Activated T-helper 1 cell treated with Interleukin-2 at 50 U/mL for 16 hours (primary cell): ENCODE results near the gene SOX1.

Source experiments
- DNase-seq: peaks from one replicate; pipeline ENCODE4 v3.0.0-alpha.2; 2020; ENCODE audit warnings: low read depth

SOX1 gene

DNA sequence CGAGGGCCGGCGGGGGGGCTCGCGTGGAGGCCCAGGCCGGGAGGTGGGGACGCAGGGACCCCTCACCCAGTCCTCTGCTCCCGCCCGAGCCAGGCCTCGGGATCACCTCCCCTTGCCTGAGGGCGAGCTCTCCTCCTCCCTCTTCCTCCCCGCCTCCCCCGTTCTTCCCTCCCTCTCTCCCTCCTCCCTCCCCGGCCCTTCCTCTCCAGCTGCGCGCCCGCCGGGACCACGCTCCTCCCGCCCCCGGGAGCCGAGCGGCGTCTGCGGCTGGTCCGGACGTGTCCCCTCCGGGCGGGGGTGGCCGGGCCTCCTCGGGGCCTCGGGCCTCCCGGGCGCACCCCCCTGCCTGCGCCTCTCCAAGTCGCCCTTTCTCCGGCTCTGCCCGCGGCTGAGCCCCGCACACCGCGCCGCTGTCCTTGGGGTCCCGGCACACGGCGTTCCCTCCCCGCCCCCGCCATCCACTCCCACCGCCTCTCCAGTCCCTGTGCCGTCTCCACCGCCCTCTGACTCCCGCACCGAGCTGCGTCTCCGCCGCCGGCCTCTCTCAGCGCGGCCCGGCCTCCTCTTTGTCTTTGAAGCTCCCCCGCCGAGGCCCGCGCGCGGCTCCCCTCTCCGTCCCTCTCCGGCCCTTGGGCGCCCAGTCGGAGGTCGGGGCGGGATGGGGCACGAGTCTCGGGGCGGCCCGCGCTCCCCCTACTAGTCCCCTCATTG, 5.7 kb downstream of the SOX1 start:
- DNase-seq, result no peak

DNA sequence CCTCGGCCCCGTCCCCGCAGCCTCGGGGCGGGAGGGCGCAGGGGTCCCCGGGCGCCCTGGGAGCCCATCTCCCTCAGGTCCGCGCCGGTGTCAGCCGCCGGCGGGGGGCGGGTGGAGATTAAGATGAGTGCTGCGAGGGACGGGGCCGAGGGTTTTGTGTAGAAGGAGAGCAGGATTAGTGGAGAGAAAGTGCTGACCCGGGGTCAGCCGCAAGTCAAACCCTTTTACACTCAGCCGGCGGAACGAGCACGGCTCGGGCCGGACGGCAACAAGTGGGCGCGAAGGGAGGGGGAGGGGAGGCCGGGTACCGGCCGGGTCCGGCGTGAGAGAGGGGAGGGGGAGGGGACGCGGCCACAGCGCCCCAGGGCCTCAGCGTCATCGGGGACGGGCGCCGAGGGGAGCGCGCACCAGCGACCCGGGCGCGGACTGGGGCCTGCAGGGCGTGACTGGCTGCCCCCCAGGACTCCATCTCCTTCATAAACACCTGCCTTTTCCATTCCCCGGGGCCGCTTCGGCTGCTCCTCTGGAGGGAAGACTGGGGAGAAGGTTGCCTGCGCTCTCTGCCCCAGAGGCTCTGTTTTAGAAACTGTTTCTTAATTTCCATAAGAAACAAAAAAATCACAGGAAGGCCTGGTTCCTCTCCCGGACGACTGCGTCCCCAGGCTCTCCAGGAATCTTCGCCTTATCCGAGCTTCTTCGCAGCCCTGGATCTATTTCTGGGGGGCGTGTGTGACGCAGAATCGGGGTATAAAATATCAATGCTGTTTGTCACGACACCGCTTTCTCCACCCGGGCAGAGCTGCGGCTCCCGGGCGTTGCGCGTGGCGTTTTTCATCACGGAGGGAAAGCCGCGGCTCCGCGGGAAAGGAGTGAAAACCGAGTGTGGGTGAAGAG, 6.5 kb downstream of the SOX1 start:
- DNase-seq, result no peak

DNA sequence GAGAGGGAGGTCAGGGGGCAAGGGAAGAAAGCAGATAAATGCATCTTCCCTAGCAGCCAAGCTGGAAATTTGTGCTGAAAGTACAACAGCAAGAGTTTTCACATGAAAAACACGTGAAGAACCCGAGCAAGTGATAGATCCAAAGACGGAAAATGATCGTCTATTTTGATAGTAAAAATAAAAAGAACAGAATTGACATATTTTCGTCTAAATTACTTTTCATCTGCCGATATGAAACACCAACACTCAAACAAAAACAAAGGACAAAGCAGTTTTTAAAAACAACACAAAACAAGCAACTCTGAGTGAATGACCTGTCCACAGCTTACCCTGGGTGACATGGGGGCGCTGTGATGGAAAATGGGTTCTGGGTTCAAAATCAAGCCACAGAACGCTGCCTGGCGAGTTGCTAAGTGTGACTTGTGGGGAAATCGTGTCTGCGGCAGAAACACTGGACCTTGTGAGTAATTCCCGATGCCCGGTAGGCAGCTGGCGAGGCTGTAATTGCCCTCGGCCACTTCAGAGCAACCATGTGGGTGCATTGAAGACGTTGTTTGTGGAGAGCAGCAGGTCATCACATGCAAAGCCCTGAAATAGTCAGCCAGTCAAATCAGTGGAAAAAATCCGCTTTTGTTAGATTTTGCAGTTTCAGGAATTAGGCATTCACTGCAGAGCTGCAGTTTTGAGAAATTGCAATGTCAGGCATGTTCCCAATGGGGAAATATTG, 7.4 kb downstream of the SOX1 start:
- DNase-seq, result no peak

DNA sequence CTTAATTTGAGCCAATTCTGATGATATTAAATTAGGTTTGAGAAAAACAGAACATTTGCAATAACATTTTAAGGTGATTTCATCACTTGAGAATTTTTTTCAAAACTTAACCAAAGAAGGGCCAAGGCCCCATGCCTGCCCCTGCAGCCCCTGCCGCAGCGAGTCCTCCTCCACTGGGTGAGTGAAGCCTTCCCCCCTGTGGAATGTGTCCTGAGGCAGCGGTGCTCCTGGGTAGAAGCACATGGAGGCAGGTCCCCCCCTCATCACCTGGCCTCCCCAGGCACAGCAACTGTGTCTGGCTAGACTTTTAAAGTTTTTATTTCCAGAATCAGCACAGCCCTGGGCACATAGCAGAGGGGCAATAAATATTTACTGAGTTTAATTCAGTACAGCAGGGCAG, 10.8 kb downstream of the SOX1 start:
- no peak for DNase-seq

DNA sequence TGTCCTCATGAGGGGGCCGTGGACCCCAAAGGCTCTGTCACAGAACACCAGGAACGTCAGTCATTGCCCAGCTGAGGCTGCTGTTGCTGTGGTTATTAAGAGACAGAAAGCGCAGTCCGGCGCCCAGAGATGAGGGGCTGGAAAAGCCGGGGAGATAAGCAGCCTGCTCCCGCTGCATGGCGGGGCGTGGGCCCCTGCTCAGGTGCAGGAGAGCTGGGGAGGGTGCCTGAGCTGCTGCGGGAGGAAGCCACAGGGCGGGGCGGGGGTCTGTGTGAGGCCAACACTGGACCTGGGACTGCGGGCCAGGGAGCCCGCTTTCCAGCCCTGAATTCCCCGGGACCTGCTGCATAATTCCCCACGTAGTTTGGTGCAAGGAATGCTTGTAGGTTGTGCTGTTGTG, 11.3 kb downstream of the SOX1 start:
- no peak for DNase-seq

DNA sequence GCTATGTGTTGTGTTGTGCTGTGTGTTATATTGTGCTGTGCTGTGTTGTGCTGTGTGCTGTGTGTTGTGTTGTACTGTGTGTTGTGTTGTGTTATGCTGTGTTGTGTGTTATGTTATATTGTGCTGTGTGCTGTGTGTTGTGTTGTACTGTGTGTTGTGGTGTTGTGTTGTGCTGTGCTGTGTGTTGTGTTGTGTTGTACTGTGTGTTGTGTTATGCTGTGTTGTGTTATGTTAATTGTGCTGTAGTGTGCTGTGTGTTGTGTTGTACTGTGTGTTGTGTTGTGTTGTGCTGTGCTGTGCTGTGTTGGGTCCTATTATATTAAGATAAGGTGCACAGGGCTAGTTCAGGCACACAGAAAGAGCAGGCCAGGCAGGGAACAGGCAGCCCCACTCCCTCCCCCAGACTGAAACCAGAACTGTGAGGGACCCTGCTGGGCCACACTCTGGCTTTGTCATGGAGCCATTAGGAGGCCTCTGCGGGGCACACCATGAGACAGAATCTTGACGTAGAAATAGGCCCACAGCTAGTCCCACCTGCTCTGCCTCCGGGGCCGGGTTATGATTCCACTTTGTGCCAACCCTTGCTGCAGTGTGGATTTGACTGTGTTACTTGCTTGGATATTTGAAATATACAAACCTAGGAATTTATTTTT, 12.1 kb downstream of the SOX1 start:
- no peak for DNase-seq

DNA sequence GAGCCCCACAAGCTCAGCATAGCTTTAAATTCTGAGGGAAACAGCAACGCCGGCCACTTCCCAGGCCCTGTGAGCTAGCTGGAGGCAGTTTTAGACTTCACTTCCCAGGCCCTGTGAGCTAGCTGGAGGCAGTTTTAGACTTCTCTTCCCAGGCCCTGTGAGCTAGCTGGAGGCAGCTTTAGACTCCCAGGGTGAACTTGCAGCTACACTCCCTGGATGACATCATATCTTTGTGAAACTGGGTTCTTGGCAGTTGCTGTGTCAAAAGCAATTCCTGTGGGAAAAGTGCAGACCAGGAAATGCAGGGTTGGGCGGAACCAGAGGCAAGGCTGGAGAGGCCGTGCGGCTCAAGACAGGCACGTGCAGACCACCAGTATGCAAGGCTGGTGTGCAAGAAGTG, 12.7 kb downstream of the SOX1 start:
- DNase-seq, result no peak

DNA sequence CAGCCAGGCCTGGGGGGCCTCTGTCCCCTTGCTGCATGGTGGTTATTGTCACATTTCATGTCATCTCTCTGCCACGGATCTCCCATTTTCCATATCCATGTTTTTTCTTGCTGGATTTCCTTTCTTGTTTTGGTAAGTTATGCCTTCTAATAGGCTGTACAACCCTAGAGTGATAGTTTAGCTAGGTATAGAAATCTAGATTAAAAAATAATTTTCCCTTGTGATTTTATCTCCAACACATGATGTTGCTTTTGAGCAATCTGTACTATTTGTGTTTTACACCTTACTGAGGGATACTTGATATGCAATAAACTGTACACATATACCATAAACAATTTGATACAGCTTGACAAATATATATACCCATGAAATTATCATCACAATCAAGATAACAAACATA, 17.0 kb downstream of the SOX1 start:
- DNase-seq, result no peak

DNA sequence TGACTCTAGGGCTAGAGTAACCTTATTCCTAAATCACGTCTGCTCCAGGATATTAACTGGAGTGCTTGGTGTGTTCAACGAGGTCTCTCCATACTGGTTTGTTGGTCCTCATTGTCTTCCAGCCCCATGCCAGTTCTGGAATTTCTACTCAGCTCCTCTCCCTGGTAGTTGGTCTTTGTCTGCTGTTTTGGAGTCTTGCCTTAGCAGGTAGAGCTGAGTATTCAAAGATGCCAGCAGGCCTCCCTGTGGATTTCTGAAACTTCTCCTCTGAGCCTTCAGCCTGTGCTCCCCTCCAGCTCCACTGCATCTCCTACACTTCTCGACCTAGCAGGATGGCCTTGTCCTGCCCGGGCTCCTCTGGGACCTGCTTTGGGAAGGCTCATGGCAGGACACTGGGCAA, 25.5 kb downstream of the SOX1 start:
- DNase-seq, result no peak

DNA sequence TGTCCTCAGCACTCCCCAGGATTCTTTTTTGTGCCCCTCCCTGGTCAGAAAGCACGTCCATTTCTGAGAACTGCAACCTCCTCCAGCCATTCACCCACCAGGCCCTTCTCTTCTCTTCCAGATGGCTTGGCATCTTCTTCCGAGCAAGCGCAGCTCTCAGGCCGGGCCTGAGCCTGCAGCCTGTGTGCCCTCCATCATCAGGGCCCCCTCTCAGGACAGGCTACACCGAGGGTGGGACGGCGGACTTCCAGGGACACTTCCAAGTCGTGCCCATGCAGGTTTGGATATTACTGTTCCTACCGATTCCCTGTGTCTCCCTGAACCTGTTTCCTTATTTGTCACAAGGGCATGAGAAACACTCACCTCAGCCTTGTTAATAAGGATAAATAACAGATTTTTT, 28.4 kb downstream of the SOX1 start:
- no peak for DNase-seq

DNA sequence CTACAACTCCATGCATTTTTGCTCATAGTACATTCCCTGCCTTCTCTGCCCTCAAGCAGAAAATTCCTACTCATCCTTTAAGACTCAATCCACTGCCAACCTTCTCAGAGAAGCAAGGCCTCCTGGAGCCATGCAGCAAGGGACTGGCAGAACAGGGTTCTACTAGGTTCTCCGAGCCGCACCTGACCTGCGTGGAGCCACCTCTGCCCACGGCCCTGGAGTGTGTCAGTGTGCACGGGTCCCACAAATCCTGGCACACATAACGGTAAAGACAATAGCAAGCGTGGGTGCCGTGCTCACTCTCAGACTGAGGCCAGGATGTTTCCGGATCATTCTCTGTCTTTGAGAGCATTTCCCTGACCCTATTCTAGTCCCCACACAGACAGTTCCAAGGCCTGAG, 30.0 kb downstream of the SOX1 start:
- DNase-seq, result no peak

DNA sequence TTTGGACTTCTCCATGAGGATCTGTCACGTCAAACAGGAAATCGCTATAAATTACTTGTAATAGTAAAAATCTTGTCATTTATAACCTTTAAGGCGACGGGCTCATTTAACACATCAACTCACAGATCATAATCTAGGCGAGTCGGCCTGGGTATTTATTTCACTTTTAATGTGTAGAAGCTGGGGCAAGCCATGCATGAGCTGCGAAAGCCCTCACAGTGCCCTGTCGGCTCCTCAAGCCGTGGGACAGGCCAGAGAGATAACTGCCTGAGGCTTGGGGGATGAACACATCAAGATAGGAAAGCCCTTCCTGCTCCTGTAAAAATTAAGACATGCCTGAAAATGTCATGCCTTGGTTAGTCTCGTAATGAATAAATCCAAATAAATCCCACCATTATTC, 30.8 kb downstream of the SOX1 start:
- no peak for DNase-seq

DNA sequence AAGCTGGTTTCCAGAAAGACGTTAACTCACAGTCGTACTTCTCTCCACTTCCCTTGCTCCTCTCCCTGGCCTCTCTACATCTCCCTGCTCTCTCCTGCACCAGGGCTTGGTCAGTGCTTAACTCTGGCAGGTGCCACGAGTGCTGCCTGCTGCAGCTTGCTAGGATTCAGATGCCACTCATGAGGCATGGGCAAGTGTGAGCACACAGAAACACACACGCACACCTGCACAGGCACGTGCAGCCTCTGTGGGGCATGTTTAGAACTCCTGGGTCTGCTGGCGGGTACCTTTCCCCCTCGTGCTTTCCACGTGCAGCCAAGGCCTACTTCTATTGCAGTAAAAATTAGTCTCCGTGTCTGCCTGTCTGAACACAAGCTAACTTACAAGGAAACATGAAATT, 31.8 kb downstream of the SOX1 start:
- DNase-seq, result no peak

DNA sequence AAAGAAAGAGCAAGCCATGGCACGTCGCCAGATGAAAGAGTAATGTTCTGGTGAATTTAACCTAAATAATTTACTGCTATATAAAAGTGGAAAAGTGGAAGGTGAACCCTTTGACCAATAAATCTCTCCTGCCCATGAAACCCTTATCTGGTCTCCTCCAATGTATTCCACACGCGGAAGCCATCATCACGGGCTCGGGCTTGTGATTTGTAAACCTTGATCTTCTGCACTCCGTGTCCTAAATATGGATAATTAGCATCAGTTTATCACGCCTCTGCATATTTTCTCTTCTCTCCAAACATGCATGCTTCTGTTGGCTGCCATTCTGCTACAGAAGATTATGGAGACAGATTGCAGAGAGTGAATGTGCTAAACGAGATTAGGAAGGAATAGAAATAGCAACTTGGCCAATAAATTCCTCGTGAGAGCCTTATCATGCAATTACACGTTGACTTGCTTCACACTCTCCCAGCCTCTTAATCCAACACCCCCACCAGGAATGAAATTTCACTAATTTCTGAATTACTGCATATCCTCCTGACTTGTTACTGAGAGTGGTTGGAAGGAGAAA, 34.5 kb downstream of the SOX1 start:
- DNase-seq, result no peak

DNA sequence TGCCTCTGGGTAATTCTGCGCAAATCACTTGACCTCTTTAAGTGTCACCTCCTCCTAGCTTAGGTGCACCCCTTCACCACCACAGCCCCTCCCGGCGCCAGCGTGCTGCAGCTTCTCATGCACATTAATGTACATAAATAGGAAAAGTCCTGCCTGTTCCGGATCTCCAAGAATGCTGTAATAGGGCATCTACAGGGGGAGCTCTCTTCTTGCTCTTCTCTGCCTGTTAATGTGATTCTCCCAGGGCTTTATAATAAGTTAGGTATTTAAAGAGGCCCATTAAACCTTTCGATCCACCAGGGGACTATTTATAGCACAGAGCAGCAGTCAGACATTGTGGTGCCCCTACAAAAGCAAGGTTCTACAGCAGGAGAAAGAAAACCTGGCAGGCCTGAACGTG, 35.3 kb downstream of the SOX1 start:
- no peak for DNase-seq

DNA sequence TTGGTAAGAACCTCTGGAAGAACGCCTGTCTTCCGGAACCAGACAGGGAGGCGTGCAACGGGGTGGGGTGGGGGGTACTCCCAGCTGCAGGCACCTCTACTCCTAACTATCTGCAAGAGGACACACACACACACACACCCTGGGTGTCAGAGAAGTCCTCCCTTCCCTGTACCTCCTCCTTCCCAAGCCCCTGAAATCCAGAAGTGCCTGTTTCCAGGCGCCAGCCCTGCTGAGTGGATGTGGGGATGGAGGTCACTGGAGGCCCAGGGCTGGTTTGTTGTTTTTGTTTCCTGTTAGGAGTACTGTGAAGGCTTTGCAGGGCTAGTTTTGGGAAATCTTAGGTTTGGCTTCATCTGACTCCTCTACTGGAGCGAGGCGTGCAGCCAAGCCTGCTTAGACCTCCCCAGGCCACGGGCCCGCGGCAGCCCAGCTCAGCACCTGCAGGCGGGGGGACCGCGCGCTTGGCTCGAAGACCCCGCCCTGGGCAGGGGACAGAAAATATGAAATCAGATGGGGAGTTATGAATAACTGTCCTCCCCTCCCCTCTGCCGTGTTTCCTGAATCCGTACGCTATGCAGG, 36.4 kb downstream of the SOX1 start:
- DNase-seq, result no peak

DNA sequence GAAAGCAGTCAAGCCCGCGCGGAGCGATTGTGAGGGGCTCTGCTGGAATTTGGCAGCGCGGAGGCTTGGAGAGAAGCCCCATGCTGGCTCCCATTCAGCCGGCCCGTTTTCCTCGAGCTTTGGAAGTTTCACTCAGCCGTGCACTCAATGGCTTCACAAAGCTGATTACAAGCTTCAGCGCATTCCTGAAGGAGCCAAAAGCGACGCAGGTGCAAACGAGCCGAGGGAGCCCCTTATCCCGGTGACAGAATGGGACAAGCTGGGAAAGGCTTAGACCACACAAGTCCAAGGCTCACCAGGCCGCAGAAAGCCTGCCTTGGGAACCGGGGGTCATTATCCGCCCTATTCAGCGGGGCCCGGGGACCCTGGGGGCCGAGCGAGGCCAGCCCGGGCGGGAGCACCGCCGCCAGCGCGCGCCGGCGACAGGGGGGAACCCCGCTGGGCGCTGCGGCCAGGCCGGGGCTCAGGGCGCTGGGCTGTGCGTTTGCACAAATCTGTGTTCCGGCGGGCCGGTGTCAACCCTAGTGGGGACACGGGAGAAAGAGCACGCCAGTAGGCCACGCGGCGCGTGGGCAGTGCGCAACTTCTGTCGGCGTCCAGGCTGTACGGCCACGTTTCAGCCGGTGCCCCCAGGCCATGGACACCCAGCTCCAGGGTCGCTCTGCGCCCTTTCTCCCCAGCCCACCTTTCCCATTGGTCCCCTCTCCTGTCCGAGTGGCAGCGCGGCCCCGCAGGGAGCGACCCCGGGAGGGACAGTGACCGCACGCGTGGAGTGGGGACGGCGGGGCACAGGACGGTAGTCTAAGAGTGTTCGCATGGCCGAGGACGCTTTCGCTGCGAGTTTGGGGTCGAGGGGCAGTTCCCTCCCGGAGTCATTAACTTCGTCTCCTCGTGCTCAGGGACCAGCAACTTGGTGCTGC, 37.3 kb downstream of the SOX1 start:
- no peak for DNase-seq

DNA sequence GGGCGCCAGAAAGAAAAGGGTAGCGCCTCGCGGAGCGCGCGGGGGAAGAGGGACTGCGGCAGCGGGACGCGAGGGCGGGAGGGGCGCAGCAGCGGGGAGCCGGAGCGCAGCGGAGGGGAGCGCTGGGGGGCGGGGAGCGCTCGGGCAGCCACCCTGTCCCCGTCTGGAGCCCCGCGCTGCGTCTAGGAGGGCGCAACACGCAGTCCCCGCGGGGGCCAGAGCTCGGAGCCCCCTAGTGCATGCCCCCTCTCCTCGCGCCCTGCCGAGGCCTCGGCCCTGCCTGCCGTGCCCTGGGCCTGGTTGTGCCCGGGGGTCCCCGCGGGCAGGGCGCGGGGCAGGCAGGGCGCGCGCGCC, 37.9 kb downstream of the SOX1 start:
- DNase-seq, result no peak

DNA sequence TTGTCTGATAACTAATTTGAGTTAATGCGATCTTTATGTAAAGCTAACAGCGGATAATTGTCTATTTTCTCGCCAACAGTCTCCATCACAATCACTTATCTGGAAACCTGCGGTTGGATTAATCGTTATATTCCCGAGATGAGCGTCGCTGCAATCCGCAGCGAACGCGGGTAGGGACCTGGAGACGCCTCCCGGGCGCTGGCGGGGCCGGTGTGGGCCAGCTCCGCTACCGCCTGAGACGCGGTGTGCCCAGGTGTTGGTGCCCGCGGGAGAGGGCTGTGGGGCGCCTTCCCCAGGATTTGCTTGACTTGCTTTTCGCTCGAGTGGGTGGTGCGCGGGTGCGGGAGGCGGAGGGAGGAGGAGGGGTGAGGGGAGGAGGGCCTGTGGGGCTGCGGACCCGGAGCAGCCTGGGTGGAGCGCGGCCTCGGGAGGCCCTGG, 38.3 kb downstream of the SOX1 start:
- no peak for DNase-seq

DNA sequence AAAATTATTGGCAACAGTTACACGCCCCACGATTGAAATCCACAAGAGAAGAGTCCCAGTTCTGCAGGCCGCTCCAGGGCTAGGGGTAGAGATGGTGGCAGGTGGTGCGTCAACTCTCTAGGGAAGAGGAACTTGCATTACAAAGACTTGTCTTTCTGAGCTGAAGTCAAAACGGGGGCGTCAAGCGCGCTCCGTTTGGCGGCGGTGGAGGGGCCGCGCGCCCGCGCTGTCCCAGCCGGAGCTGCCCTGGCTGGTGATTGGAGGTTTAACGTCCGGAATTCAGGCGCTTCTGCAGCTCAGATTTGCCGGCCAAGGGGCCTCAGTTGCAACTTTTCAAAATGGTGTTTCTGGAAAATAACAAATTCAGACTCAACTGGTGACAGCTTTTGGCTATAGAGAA, 38.9 kb downstream of the SOX1 start:
- DNase-seq, result no peak
